BLaER1 treated with 17β-estradiol and CSF1 and Interleukin-3, amounts not matched to agents 10 nM and 100 nM (cell line): ENCODE results near the gene FOLR1.

ENCODE experiments used
- H3K27ac ChIP-seq, 11 experiments: shearing (Covaris generic); formaldehyde crosslinking; 2 replicates each; pipeline ENCODE4 v1.8.1; 2022
- H3K27me3 ChIP-seq, 11 experiments: shearing (Covaris generic); formaldehyde crosslinking; 2 replicates each; pipeline ENCODE4 v1.8.1; 2022
- H3K36me3 ChIP-seq, 11 experiments: shearing (Covaris generic); formaldehyde crosslinking; 2 replicates each; pipeline ENCODE4 v1.8.1; 2022
- H3K4me1 ChIP-seq, 10 experiments: shearing (Covaris generic); formaldehyde crosslinking; 2 replicates each; pipeline ENCODE4 v1.8.1; 2022
- H3K4me2 ChIP-seq, 11 experiments: shearing (Covaris generic); formaldehyde crosslinking; 2 replicates each; pipeline ENCODE4 v1.8.1; 2022
- H3K4me3 ChIP-seq, 10 experiments: shearing (Covaris generic); formaldehyde crosslinking; 2 replicates each; pipeline ENCODE4 v1.8.1; 2022
- H3K9ac ChIP-seq, 11 experiments: shearing (Covaris generic); formaldehyde crosslinking; 2 replicates each; pipeline ENCODE4 v1.8.1; 2022
- H3K9me3 ChIP-seq, 11 experiments: shearing (Covaris generic); formaldehyde crosslinking; replicated peaks in 1 of 11; 2 replicates each; pipeline ENCODE4 v1.8.1; 2022
- H4K20me1 ChIP-seq, 11 experiments: shearing (Covaris generic); formaldehyde crosslinking; 2 replicates each; pipeline ENCODE4 v1.8.1; 2022
- Cebpa-rat ChIP-seq, 11 experiments: shearing (Covaris generic); IDR thresholded peaks; 2 replicates each; pipeline ENCODE4 v1.8.1; 2022

Gene FOLR1

GRCh38 chr11:72230764-72231365 lies 38.9 kb downstream of the FOLR1 start:
- Histone ChIP-seq H4K20me1 (peaks cover 62 to 100% (median 95%) of the 10 kb centered on the region in 11 experiments), H3K4me1 (peaks cover 46 to 90% (median 62%) of the 10 kb centered on the region in 10 experiments), H3K9me3 (no peaks in the 10 kb centered on the region), H3K27me3 (no peaks in the 10 kb centered on the region), H3K36me3 (peaks cover 90 to 100% (median 96%) of the 10 kb centered on the region in 11 experiments), H3K27ac (no peak overlapping the region), H3K9ac (0 out of 22 replicates have a peak overlapping the region, but pooled peaks of 1 of the 11 experiments have one; percentile 13), H3K4me2 (peak overlapping the region in 2 of 11 experiments; percentile 44 to 46; a peak in 2 of 22 replicates), H3K4me3 (no peak overlapping the region)
- no peak for TF ChIP-seq Cebpa-rat (IDR thresholded peaks at IDR 0.05)

- peaks cover 61 to 100% (median 94%) of the 10 kb centered on the region in 11 experiments for H4K20me1 ChIP-seq
- H3K36me3 ChIP-seq = peaks cover 95 to 100% (median 100%) of the 10 kb centered on the region in 11 experiments
- H3K27ac ChIP-seq = no peak overlapping the region
Measured at GRCh38 chr11:72231396-72232259, 39.7 kb downstream of the FOLR1 start.

GRCh38 chr11:72232260-72233055 lies 40.5 kb downstream of the FOLR1 start:
- peaks cover 30 to 78% (median 47%) of the 10 kb centered on the region in 10 experiments for H3K4me1 ChIP-seq
- no peak for TF ChIP-seq Cebpa-rat (IDR thresholded peaks at IDR 0.05)
- peaks cover 61 to 100% (median 94%) of the 10 kb centered on the region in 11 experiments for H4K20me1 ChIP-seq
- peaks cover 0 to 9% (median 2%) of the 10 kb centered on the region in 11 experiments; a peak in 11 of 22 replicates for H3K27me3 ChIP-seq
- peaks cover 95 to 100% (median 100%) of the 10 kb centered on the region in 11 experiments for H3K36me3 ChIP-seq
- peak overlapping the region in 5 of 11 experiments; percentile 38 to 68 (median 61); a peak in 9 of 22 replicates for H3K4me2 ChIP-seq
- H3K27ac ChIP-seq = peak overlapping the region in 3 of 11 experiments; percentile 6 to 21 (median 10); a peak in 3 of 22 replicates
- no peaks in the 10 kb centered on the region for H3K9me3 ChIP-seq
- no peak overlapping the region for H3K4me3 ChIP-seq
- H3K9ac ChIP-seq = peak overlapping the region in 6 of 11 experiments; percentile 13 to 61 (median 39); a peak in 7 of 22 replicates

More at GRCh38 chr11:72231396-72232259, 39.7 kb downstream of the FOLR1 start:
- H3K4me1 ChIP-seq = peaks cover 38 to 83% (median 55%) of the 10 kb centered on the region in 10 experiments
- peak overlapping the region in 4 of 11 experiments; percentile 13 to 61 (median 38); a peak in 4 of 22 replicates for H3K9ac ChIP-seq
- no peak overlapping the region for H3K4me3 ChIP-seq
- H3K9me3 ChIP-seq = no peaks in the 10 kb centered on the region
- 0 out of 22 replicates have a peak, but pooled peaks cover 0 to under 1% (median 0%) of the 10 kb centered on the region in 11 experiments for H3K27me3 ChIP-seq
- peak overlapping the region in 4 of 11 experiments; percentile 44 to 61 (median 54); a peak in 5 of 22 replicates for H3K4me2 ChIP-seq
- no peak for TF ChIP-seq Cebpa-rat (IDR thresholded peaks at IDR 0.05)

GRCh38 chr11:72233056-72233772 lies 41.3 kb downstream of the FOLR1 start:
- H3K4me3 ChIP-seq = no peak overlapping the region
- TF ChIP-seq Cebpa-rat (IDR thresholded peaks at IDR 0.05) = no peak
- peaks cover 3 to 17% (median 10%) of the 10 kb centered on the region in 11 experiments for H3K27me3 ChIP-seq
- peaks cover 62 to 100% (median 94%) of the 10 kb centered on the region in 11 experiments for H4K20me1 ChIP-seq
- no peaks in the 10 kb centered on the region for H3K9me3 ChIP-seq
- H3K4me2 ChIP-seq = peak overlapping the region in 10 of 11 experiments; percentile 19 to 68 (median 61); a peak in 19 of 22 replicates
- H3K4me1 ChIP-seq = peaks cover 25 to 76% (median 41%) of the 10 kb centered on the region in 10 experiments
- peak overlapping the region in 4 of 11 experiments; percentile 6 to 21 (median 10); a peak in 3 of 22 replicates for H3K27ac ChIP-seq
- peaks cover 99 to 100% (median 100%) of the 10 kb centered on the region in 11 experiments for H3K36me3 ChIP-seq
- peak overlapping the region in 6 of 11 experiments; percentile 10 to 61 (median 39); a peak in 8 of 22 replicates for H3K9ac ChIP-seq

GRCh38 chr11:72233773-72234513 lies 42.0 kb downstream of the FOLR1 start:
- no peaks in the 10 kb centered on the region for H3K9me3 ChIP-seq
- H3K27me3 ChIP-seq = peaks cover 10 to 24% (median 17%) of the 10 kb centered on the region in 11 experiments
- H3K4me2 ChIP-seq = peak overlapping the region; percentile 4 to 68 (median 61); a peak in 21 of 22 replicates
- no peak for TF ChIP-seq Cebpa-rat (IDR thresholded peaks at IDR 0.05)
- H3K9ac ChIP-seq = peak overlapping the region in 10 of 11 experiments; percentile 5 to 61 (median 38); a peak in 7 of 22 replicates
- peak overlapping the region in 8 of 11 experiments; percentile 24 to 52 (median 38); a peak in 14 of 22 replicates for H3K27ac ChIP-seq
- no peak overlapping the region for H3K4me3 ChIP-seq
- peaks cover 97 to 100% (median 99%) of the 10 kb centered on the region in 11 experiments for H3K36me3 ChIP-seq
- H3K4me1 ChIP-seq = peaks cover 31 to 76% (median 46%) of the 10 kb centered on the region in 10 experiments
- peaks cover 66 to 100% (median 94%) of the 10 kb centered on the region in 11 experiments for H4K20me1 ChIP-seq

GRCh38 chr11:72234514-72234830 lies 42.5 kb downstream of the FOLR1 start:
- Histone ChIP-seq H3K4me2 (peak overlapping the region; percentile 4 to 68 (median 61); a peak in 21 of 22 replicates), H3K27me3 (peaks cover 15 to 29% (median 22%) of the 10 kb centered on the region in 11 experiments), H3K4me3 (no peak overlapping the region), H3K9me3 (no peaks in the 10 kb centered on the region), H3K9ac (peak overlapping the region in 10 of 11 experiments; percentile 5 to 61 (median 38); a peak in 6 of 22 replicates), H3K4me1 (peaks cover 36 to 76% (median 51%) of the 10 kb centered on the region in 10 experiments), H3K36me3 (peaks cover 92 to 97% (median 94%) of the 10 kb centered on the region in 11 experiments), H4K20me1 (peaks cover 66 to 100% (median 93%) of the 10 kb centered on the region in 11 experiments), H3K27ac (peak overlapping the region in 7 of 11 experiments; percentile 24 to 52 (median 37); a peak in 12 of 22 replicates)
- TF ChIP-seq Cebpa-rat (IDR thresholded peaks at IDR 0.05) = no peak

- H3K27me3 ChIP-seq = peaks cover 20 to 34% (median 27%) of the 10 kb centered on the region in 11 experiments
- peak overlapping the region in 6 of 11 experiments; percentile 19 to 68 (median 62); a peak in 8 of 22 replicates for H3K4me2 ChIP-seq
- peaks cover 68 to 100% (median 90%) of the 10 kb centered on the region in 11 experiments for H4K20me1 ChIP-seq
- peaks cover 41 to 77% (median 56%) of the 10 kb centered on the region in 10 experiments for H3K4me1 ChIP-seq
- H3K9ac ChIP-seq = peak overlapping the region in 3 of 11 experiments; percentile 5 to 48 (median 47); a peak in 4 of 22 replicates
- no peak overlapping the region for H3K4me3 ChIP-seq
- no peak for TF ChIP-seq Cebpa-rat (IDR thresholded peaks at IDR 0.05)
- peaks cover 87 to 93% (median 89%) of the 10 kb centered on the region in 11 experiments for H3K36me3 ChIP-seq
- H3K9me3 ChIP-seq = no peaks in the 10 kb centered on the region
- H3K27ac ChIP-seq = peak overlapping the region in 4 of 11 experiments; percentile 16 to 52 (median 36); a peak in 3 of 22 replicates
Measured at GRCh38 chr11:72234920-72235319, 43.0 kb downstream of the FOLR1 start.
